Adrenal gland (tissue), 5 donors: ENCODE data around the gene DENND5A.

Experiments
- POLR2A ChIP-seq, 2 donors: fragments of 450-650 bp; IDR thresholded peaks; one replicate each; pipeline ENCODE4 v1.6.1; 2017; ENCODE audit warnings: antibody characterized with exemption in 2 of 2, mild to moderate bottlenecking in 2 of 2, moderate library complexity in 1 of 2
- TF ChIP-seq, protein P1 (sequence below), 6 experiments: fragments of 450-650 bp in 4 of 6; fragments of 200-600 bp in 2 of 6; sonication (generic) in 1 of 6; IDR thresholded peaks; 1 replicate in 5 of 6; 2 replicates in 1 of 6; pipeline versions ENCODE4 v1.5.1 to v1.8.0; 2016 to 2021; ENCODE audit warnings: antibody characterized with exemption in 6 of 6, mild to moderate bottlenecking in 2 of 6, moderate library complexity in 1 of 6
- donor health status: DM: no; HTN: no; CAD: no.

DNA sequence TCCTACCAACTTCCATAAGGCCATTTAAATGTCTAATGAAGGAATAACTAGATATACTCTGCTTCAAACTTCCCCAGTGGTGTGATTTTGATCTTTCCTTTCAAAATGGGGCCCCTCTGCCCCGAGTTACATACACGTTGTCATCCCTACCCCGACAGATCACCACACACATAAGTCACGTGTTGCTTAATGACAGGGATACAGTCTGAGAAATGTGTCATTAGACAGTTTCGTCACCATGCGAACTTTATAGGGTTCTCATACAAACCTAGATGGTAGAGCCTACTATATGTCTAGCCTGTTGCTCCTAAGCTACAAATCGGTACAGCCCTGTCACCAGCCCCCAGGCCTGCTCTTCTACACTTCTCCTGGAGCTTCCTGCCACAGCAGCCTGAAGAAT lies 124.0 kb downstream of the DENND5A start:
- TF ChIP-seq, protein P1, sequence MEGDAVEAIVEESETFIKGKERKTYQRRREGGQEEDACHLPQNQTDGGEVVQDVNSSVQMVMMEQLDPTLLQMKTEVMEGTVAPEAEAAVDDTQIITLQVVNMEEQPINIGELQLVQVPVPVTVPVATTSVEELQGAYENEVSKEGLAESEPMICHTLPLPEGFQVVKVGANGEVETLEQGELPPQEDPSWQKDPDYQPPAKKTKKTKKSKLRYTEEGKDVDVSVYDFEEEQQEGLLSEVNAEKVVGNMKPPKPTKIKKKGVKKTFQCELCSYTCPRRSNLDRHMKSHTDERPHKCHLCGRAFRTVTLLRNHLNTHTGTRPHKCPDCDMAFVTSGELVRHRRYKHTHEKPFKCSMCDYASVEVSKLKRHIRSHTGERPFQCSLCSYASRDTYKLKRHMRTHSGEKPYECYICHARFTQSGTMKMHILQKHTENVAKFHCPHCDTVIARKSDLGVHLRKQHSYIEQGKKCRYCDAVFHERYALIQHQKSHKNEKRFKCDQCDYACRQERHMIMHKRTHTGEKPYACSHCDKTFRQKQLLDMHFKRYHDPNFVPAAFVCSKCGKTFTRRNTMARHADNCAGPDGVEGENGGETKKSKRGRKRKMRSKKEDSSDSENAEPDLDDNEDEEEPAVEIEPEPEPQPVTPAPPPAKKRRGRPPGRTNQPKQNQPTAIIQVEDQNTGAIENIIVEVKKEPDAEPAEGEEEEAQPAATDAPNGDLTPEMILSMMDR (IDR thresholded peaks at IDR 0.05): no peak
- no peak for TF ChIP-seq POLR2A (IDR thresholded peaks at IDR 0.05)
